OCI-LY3 (cell line): ENCODE data around the gene MT1A.

Experiments
- EZH2phosphoT487 ChIP-seq: fragments of 200-600 bp; shearing (Covaris generic); IDR thresholded peaks from 2 replicates; pipeline ENCODE4 v1.6.1; 2018; ENCODE audit warnings: antibody characterized with exemption, mixed run types, low read depth
- TF ChIP-seq, protein P1 (sequence below): fragments of 200-600, 300-600 bp; sonication (generic); IDR thresholded peaks from 2 replicates; pipeline ENCODE4 v1.5.1; 2014; ENCODE audit warnings: antibody characterized with exemption, low read length, low read depth

DNA sequence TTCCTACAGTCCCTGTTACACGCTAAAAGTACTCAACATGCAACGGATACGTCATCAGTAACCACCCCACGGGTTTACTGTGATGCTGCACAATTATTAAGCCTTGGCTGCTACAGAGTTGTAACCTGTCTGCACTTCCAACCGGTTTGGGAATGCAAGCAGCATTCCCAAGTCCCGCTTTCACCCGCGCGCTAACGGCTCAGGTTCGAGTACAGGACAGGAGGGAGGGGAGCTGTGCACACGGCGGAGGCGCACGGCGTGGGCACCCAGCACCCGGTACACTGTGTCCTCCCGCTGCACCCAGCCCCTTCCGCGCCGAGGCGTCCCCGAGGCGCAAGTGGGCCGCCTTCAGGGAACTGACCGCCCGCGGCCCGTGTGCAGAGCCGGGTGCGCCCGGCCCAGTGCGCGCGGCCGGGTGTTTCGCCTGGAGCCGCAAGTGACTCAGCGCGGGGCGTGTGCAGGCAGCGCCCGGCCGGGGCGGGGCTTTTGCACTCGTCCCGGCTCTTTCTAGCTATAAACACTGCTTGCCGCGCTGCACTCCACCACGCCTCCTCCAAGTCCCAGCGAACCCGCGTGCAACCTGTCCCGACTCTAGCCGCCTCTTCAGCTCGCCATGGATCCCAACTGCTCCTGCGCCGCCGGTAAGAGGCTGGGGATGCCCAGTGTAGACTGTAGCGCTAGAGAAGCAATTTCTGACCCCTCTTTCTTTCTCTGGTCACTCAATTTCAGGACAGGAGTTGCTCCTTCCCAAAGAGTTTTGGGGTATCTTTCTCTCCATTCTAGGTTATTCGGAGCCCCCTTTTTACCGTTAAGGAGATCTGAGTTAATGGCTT lies 30.2 kb upstream of the MT1A start, which contains the start of gene MT2A:
- TF ChIP-seq, protein P1, sequence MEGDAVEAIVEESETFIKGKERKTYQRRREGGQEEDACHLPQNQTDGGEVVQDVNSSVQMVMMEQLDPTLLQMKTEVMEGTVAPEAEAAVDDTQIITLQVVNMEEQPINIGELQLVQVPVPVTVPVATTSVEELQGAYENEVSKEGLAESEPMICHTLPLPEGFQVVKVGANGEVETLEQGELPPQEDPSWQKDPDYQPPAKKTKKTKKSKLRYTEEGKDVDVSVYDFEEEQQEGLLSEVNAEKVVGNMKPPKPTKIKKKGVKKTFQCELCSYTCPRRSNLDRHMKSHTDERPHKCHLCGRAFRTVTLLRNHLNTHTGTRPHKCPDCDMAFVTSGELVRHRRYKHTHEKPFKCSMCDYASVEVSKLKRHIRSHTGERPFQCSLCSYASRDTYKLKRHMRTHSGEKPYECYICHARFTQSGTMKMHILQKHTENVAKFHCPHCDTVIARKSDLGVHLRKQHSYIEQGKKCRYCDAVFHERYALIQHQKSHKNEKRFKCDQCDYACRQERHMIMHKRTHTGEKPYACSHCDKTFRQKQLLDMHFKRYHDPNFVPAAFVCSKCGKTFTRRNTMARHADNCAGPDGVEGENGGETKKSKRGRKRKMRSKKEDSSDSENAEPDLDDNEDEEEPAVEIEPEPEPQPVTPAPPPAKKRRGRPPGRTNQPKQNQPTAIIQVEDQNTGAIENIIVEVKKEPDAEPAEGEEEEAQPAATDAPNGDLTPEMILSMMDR = no peak
- TF ChIP-seq EZH2phosphoT487 = no peak
